ENCODE results near the gene TECTB.

DNA sequence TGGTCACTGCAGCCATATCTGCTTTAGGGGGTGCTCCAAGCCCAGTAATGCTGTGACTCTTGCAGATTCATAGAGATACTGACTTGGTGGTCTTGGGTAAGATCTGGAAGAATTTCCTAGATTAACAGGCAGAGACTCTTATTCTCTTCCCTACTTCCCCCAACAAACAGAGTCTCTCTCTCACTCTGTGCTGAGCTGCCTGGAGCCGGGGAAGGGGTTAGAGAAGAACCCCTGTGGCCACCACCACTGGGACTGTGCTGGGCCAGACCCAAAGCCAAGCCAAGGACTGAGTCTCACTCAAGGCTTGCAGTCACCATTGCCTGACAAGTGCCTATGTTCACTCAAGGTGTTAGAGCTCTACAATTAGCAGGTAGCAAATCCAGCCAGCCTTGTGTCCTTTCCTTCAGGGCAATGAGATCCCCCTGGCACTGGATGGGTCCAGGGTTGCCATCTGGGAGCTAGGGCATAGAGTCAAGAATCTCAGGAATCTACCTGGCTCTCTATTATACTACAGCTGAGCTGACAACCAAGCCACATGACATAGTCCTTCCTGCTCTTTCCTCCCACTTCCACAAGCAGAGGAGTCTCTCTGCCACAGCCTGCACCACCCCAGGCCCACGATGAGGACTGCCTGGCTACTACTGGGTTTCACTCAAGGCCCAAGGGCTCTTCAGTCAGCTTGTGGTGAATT, 41.4 kb upstream of the TECTB start:
- TF ChIP-seq, protein P1, sequence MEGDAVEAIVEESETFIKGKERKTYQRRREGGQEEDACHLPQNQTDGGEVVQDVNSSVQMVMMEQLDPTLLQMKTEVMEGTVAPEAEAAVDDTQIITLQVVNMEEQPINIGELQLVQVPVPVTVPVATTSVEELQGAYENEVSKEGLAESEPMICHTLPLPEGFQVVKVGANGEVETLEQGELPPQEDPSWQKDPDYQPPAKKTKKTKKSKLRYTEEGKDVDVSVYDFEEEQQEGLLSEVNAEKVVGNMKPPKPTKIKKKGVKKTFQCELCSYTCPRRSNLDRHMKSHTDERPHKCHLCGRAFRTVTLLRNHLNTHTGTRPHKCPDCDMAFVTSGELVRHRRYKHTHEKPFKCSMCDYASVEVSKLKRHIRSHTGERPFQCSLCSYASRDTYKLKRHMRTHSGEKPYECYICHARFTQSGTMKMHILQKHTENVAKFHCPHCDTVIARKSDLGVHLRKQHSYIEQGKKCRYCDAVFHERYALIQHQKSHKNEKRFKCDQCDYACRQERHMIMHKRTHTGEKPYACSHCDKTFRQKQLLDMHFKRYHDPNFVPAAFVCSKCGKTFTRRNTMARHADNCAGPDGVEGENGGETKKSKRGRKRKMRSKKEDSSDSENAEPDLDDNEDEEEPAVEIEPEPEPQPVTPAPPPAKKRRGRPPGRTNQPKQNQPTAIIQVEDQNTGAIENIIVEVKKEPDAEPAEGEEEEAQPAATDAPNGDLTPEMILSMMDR (IDR thresholded peaks at IDR 0.05; ENCODE audit: insufficient read depth, low read depth, low read length) = no peak
- TF ChIP-seq EZH2 (IDR thresholded peaks at IDR 0.05; ENCODE audit: insufficient read depth, low read length) = no peak
